AG09309 (cell line): ENCODE results near the gene LGALS7B.

Experiments
- DNase-seq: peaks from one replicate; pipeline ENCODE4 v3.0.0-alpha.2; 2010; ENCODE audit warnings: low read depth
- H3K4me3 ChIP-seq: 2 replicates; pipeline ENCODE4 v1.5.1; 2011; ENCODE audit warnings: mild to moderate bottlenecking, low read depth, low read length, moderate library complexity; ENCODE audit not compliant: control insufficient read depth
- TF ChIP-seq, protein P1 (sequence below): IDR thresholded peaks from 2 replicates; pipeline ENCODE4 v1.5.1; 2011; ENCODE audit warnings: mild to moderate bottlenecking, low read depth, low read length, inconsistent platforms; ENCODE audit not compliant: insufficient read depth, control insufficient read depth; ENCODE audit errors: missing control alignments

LGALS7B gene

DNA sequence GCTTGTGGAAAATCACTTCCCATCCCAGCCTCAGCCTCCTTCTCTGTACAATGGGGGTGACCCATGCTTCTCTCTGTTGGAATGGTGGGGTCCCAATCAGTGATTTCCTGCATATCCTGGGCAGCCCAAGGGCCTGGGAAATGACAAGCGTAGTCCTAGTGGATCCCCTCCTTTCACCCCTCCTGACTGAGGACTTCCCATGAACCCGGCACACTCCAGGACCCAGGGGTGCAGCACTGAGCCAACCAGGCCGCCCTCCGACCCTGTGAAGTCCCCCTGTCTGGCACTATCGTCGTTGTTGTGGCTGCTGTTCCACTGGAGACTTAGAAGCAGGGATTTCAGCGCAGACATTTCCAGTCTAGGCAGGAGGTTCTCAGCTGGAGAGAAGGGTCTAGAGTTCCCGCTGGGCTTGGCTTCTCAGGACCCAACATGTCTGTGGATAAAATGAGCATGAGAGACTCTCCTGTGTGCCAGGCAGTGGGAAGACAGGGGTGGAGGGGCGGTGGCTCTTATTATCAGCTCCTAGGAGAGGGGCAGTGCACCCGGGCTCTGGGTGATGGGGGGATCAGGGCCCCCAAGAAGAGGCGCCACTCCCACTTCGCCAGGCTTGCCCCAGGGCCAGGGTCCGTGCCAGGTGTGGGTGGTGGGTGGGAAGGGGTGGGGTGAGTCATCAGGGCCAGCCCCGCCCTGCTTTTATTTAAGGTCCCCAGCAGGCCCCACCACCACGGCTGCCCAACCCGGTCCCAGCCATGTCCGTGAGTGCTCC, at the start of gene LGALS7B:
Gene LGALS7B, plus strand, starts transcription at position 723 of the 766 bp plus-strand sequence. Its CDS starts 27 bp downstream, at position 750.
- TF ChIP-seq, protein P1, sequence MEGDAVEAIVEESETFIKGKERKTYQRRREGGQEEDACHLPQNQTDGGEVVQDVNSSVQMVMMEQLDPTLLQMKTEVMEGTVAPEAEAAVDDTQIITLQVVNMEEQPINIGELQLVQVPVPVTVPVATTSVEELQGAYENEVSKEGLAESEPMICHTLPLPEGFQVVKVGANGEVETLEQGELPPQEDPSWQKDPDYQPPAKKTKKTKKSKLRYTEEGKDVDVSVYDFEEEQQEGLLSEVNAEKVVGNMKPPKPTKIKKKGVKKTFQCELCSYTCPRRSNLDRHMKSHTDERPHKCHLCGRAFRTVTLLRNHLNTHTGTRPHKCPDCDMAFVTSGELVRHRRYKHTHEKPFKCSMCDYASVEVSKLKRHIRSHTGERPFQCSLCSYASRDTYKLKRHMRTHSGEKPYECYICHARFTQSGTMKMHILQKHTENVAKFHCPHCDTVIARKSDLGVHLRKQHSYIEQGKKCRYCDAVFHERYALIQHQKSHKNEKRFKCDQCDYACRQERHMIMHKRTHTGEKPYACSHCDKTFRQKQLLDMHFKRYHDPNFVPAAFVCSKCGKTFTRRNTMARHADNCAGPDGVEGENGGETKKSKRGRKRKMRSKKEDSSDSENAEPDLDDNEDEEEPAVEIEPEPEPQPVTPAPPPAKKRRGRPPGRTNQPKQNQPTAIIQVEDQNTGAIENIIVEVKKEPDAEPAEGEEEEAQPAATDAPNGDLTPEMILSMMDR: no peak
- DNase-seq: no peak
- H3K4me3 ChIP-seq: no peak within 1 kb of the TSS

DNA sequence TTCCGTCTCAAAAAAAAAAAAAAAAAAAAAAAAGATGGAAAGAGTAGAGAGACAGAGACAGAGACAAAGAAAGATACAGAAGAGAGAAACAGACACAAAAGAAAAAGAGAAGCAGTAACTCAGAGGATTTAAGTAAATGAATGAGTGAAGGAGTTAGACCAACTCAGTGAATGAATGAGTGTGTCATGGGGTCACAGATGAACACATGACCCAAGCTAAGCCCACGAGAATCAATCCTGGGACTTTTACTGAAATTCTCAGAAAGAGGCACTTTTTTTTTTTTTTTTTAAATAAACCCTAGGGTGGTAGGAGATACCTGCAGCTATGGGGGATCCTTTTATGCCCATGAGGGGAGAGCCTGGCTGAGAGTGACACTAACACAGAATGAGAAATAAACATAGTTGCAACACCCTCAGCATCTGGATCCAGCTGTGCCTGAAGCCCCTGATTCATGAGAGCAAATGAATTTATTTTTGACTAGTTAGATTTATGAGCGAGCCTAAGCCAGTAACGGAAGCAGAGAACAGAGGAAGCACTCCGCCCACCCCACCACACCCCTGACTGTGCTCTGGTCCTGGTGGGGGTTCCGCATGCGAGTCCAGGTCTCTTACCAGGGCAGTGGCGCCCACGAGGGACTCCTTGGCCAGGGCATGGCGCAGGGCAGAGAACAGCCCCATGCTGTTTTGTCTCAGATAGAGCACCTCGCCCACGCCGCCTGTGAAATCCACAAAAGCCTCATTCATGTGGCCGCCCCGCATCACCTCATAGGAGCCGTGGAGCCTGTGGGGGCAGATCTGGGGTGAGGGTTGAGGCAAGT, 49.4 kb upstream of the LGALS7B start:
- TF ChIP-seq, protein P1: no peak
- no peak overlapping the region for H3K4me3 ChIP-seq
- no peak for DNase-seq

DNA sequence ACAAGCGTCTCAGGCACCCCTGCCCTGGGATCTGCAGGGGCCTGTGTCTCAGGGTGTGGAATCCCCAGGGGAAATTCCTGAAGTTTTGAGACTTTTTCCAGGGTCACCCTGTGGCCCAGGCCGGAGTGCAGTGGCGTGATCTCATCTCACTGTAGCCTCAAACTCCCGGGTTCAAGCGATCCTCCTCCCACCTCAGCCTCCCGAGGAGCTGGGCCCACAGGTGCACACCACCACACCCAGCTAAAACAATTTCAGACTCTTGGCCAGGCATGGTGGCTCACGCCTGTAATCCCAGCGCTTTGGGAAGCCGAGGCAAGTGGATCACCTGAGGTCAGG, 48.8 kb upstream of the LGALS7B start:
- no peak overlapping the region for H3K4me3 ChIP-seq
- no peak for DNase-seq
- TF ChIP-seq, protein P1: no peak

DNA sequence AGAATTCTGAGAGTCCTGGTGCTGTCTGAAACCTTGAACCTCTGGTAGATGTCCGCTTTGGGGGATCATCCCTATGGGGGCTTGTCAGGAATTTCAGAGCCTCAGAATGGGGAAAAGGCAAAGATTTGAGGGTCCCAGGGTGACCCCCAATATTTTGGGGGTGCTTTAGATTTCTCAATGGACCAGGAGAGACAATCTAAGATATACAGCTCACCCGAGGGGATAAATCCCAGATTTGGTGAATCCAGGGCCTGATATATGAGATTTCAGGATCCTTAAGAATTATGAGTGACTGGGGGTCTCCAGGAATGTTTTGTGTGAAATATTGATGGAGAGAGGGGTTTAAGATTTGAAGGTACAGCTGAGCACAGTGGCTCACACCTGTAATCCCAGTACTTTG, 48.1 kb upstream of the LGALS7B start:
- TF ChIP-seq, protein P1: no peak
- no peak overlapping the region for H3K4me3 ChIP-seq
- no peak for DNase-seq

DNA sequence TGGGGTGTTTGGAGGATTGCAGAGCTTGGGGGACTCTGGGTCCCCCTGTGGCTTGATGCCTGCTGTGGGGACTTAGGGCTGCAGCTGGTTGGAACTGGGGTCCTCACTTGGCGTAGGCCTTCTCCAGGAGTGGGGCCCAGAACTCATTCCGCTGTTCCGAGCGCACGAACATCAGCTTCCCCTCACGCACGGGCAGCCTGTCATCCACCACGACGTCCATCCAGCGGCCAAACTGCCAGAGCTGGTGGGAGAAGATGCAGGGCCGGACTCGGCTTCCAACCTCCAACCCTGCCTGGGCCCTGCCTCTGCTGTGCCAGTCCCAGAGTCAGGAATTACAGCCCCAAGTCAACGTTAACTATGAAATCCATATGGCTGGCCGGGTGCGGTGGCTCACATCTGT, 47.3 kb upstream of the LGALS7B start:
- no peak overlapping the region for H3K4me3 ChIP-seq
- no peak for DNase-seq
- TF ChIP-seq, protein P1: no peak

DNA sequence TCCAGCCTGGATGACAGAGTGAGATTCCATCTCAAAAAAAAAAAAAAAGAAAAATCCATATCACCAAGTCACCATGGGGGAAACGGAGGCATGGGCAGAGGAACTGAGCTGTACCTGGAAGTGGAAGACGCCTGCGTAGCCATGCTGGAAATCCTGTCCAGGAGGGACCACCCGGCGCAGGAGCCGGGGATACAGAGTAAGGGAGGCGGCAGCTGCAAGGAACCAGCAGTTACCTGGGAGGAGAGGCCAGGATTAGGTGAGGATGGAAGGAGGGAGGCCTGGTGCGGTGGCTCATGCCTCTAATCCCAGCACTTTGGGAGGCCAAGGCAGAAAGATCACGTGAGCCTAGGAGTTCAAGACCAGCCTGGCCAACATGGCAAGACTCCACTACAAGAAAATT, 46.7 kb upstream of the LGALS7B start:
- H3K4me3 ChIP-seq: no peak overlapping the region
- TF ChIP-seq, protein P1: no peak
- no peak for DNase-seq
